T-helper 2 cell treated with Interferon-gamma antibody and Interleukin-4, amounts not matched to agents 100 ng/mL and 5 ng/mL, for 36 hours (primary cell): Measurements from ENCODE around the gene CRYZ. TPM values are rescaled to one million over a fixed set of nuclear protein-coding genes. Genes with fewer than 3 reads are reported as not detected.
"Not testable (repeated sequence)": the region's sequence is repeated elsewhere in the genome, so short reads cannot be mapped to it uniquely, and the experiment has no call there.

Experiments used
- intact Hi-C: fragments of 100-400 bp; cut with micrococcal nuclease; formaldehyde crosslinking; loops from one replicate; pipeline ENCODE4 v1.15.1; 2023
- total RNA-seq: library from RNA; stranded (reverse); gene quantifications from 2 replicates; pipeline ENCODE4 v1.2.3, GENCODE V29; 2022

CRYZ gene, protein sequence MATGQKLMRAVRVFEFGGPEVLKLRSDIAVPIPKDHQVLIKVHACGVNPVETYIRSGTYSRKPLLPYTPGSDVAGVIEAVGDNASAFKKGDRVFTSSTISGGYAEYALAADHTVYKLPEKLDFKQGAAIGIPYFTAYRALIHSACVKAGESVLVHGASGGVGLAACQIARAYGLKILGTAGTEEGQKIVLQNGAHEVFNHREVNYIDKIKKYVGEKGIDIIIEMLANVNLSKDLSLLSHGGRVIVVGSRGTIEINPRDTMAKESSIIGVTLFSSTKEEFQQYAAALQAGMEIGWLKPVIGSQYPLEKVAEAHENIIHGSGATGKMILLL
- total RNA-seq = 22.5 and 27.4 TPM in 2 replicates

DNA sequence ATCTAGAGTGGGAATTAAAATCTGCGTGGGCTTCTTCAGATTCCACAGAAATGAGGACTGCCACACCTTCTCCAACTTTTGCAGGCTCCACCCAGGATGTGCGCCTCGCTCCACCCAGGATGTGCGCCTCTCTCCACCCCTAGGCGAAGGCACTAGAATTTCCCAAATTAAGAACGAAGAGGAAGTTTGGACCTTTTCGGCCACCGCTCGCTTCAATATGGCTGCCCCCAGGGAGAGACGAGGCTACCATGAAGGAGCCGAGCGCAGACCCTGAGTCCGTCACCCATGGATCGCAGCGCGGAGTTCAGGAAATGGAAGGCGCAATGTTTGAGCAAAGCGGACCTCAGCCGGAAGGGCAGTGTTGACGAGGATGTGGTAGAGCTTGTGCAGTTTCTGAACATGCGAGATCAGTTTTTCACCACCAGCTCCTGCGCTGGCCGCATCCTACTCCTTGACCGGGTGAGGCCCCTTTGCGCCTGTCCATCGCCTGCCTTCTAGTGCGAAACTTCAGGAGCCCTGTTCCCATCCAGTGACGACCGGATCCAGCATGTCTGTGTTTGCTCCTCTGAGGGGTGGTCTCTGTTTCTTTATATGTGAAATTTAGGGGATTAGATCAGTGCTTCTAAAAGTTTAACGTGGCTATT, at the start of gene CRYZ, which contains the start of gene TYW3:
Gene CRYZ, minus strand, starts transcription at position 91 of the 644 bp plus-strand sequence. CDS start 8,229 bp downstream, outside the sequence.
Gene TYW3, plus strand, starts transcription at position 193 of the 644 bp plus-strand sequence. Its CDS starts 93 bp downstream, at position 286.
- intact Hi-C loops = loop anchor here (1.0 to 10.0 kb wide), 5 partner anchors 30 to 1053 kb away; partner anchors contain the start of genes ACADM, FPGT, LRRIQ3 and RABGGTB

- intact Hi-C loops = no loop called here
Observed at GRCh38 chr1:74780594-74780993, 47.7 kb upstream of the CRYZ start.

DNA sequence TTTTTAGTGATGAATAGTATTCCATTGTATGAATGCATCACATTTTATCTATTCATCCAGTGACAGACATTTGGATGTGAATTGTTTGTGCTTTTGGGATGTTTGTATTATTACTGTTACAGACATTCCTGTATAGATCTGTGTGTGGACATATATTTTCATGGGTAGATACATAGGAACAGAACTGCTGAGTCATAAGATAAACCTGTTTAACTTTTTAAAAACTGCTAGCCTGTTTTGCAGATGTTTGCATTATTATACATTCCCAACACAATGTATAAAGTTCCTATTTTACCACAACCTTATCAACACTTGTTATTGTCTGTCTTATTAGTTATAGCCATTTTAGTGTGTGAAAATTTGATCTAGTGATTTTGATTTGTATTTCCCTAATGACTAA, 46.9 kb upstream of the CRYZ start:
- intact Hi-C loops = no loop called here

- intact Hi-C loops = no loop called here
Observed at GRCh38 chr1:74777525-74777924, 44.7 kb upstream of the CRYZ start.

DNA sequence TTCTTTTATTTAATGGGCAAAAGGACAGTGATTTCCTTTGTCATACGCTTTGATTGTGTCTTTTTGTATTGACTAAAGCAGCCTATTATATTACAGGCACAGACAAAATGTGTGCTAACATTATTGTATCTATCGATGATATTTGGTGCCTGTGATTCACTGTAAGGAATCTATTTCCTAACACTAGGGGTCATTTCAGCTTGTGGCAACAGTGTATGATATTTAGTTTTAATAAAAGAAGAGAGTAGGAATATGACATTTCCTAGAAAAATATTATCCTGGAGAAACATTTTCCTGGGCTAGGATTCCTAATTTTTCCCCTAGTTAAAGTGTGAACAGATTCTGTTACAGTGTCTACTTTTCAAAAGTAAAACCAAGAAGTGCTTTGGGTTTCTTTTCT, 42.9 kb upstream of the CRYZ start:
- intact Hi-C loops = no loop called here

- intact Hi-C loops = loop anchor here (5.0 kb wide), 1 partner anchor 859 kb away; no protein-coding TSS in a partner anchor
Observed at GRCh38 chr1:74773582-74773981, 40.7 kb upstream of the CRYZ start.

DNA sequence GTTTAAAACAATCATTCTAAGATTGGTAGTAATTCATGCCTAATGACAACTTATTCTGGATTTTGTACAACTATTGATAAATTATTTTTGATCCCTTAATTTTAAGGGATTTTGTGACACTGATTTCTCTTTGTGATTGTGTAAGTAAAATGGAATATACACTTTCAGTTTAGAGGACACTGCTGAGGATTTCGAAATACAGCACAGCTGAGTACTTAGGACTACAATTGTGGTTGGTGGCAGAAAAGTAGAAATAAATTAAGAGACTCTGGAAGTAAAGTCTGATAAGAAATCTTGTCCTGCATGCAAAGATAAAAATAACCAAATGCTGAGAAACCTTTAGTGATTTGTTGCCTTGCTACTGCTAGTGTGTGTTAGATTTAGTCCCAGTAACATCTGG, 40.1 kb upstream of the CRYZ start:
- intact Hi-C loops = loop anchor here (5.0 kb wide), 1 partner anchor 859 kb away; no protein-coding TSS in a partner anchor

GRCh38 chr1:74771913-74772515, 39.2 kb upstream of the CRYZ start:
- intact Hi-C loops = loop anchor here (5.0 kb wide), 1 partner anchor 860 kb away; no protein-coding TSS in a partner anchor

- intact Hi-C loops = no loop called here
Observed at GRCh38 chr1:74767490-74767889, 34.6 kb upstream of the CRYZ start.

GRCh38 chr1:74766579-74766978, 33.7 kb upstream of the CRYZ start:
- intact Hi-C loops = no loop called here

DNA sequence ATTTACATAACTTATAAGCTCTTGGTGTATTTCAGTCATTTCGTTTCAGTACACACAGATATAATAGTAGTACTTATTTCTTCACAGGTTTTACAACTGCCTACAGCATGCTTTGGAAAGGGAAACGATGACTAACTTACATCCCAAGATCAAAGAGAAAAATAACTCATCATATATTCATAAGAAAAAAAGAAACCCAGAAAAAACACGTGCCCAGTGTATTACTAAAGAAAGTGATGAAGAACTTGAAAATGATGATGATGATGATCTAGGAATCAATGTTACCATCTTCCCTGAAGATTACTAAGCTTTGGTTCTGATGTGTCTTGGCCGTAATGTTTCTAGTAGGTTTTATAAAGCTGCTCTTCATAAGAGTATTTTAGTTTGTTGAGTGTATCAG, 31.0 kb upstream of the CRYZ start:
- intact Hi-C loops = loop anchor here (2.0 kb wide), 1 partner anchor 31 kb away; the partner anchor contains the start of genes CRYZ and TYW3

DNA sequence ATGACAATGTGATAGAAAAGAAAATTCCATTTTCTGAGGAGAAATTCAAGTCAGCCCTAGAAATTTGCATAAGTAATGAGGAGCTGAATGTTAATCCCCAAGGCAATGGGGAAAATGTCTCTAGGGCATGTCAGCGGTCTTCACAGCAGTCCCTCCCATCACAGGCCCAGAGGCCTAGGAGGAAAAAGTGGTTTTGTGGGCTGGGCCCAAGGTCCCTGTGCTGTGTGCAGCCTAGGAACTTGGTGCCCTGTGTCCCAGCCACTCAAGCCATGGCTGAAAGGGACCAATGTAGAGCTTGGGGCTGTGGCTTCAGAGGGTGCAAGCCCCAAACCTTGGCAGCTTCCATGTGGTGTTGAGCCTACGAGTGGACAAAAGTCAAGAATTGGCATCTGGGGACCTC, 23.8 kb upstream of the CRYZ start:
- intact Hi-C loops = not testable (repeated sequence)

DNA sequence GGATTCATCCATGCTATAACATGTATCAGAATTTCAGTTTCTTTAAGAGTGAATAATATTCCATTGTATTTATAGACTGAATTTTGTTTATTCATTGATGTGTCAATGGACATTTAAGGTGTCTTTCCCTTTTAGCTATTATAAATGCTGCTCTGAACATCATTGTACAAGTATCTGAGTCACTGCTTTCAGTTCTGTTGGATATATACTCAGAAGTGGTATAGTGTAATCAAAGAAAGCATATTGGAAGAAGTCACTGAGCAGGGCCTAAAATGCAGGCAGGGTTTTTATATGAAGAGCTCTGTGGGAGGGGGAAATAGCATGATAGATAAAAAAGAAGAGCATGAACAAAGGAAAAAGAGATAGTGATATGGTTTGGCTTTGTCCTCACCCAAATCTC, 22.6 kb upstream of the CRYZ start:
- intact Hi-C loops = no loop called here

DNA sequence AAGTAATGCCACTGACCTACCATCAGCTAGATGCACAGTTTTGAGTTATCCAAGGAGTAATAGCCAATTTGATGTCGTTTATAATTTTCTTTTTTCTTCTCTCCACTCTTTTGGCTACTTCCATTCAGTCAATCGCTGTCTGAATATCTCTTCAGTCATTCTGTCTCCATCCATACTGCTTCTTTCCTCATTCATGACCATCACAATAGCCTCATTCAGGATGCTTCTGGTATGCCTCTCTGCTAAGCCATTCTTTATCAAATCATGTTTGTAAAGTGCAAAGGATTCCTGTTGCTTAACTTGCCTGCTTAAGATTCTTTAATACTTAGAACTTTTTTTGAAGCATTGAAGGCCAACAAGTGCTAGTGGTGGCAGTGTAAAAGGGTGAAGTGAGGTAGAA, 20.3 kb upstream of the CRYZ start:
- intact Hi-C loops = no loop called here

DNA sequence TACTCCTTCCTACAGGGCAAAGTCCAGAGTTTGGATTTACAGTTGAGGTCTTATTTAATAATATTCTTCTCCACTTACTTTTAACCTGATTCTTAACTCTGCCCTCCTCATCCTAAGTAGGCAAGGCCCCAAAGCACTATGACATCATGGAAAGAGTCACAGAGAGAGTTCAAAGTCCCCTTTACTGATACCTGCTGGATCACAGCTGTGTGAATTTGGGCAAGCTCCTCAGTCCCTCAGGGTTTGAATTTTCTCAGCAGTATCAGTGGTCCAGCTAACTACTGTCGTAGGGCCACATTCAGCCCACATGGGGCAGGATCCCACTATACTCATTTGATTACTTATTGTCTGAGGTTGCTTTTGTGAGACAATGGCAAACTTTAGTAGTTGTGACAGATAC, 16.1 kb upstream of the CRYZ start:
- intact Hi-C loops = no loop called here

DNA sequence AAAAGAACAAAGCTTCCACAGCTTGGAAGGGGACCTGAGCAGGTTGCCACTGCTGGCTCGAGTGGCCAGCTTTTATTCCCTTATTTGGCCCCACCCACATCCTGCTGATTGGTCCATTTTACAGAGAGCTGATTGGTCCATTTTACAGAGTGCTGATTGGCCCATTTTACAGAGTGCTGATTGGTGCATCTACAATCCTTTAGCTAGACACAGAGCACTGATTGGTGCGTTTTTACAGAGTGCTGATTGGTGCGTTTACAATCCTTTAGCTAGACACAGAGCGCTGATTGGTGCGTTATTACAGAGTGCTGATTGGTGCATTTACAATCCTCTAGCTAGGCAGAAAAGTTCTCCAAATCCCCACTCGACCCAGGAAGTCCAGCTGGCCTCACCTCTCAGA, 12.4 kb upstream of the CRYZ start:
- intact Hi-C loops = not testable (repeated sequence)

DNA sequence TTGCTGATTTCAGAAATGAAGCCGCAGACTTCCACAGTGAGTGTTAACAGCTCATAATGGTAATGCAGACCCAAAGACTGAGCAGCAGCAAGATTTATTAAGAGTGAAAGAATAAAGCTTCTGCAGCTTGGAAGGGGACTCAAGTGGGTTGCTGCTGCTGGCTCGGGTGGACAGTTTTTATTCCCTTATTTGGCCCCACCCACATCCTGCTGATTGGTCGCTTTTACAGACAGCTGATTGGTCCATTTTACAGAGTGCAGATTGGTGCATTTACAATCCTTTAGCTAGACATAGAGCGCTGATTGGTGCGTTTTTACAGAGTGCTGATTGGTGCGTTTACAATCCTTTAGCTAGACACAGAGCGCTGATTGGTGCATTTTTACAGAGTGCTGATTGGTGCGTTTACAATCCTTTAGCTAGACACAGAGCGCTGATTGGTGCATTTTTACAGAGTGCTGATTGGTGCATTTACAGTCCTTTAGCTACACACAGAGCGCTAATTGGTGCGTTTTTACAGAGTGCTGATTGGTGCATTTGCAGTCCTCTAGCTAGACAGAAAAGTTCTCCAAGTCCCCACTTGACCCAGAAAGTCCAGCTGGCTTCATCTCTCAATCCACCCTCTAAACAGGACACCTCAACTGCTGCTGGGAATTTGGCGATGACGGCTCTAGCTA, 7.6 kb upstream of the CRYZ start:
- intact Hi-C loops = not testable (repeated sequence)

- intact Hi-C loops = loop anchor here (10.0 kb wide), 1 partner anchor 987 kb away; the partner anchor contains the start of gene ACADM
Observed at GRCh38 chr1:74737333-74737732, 4.5 kb upstream of the CRYZ start.

DNA sequence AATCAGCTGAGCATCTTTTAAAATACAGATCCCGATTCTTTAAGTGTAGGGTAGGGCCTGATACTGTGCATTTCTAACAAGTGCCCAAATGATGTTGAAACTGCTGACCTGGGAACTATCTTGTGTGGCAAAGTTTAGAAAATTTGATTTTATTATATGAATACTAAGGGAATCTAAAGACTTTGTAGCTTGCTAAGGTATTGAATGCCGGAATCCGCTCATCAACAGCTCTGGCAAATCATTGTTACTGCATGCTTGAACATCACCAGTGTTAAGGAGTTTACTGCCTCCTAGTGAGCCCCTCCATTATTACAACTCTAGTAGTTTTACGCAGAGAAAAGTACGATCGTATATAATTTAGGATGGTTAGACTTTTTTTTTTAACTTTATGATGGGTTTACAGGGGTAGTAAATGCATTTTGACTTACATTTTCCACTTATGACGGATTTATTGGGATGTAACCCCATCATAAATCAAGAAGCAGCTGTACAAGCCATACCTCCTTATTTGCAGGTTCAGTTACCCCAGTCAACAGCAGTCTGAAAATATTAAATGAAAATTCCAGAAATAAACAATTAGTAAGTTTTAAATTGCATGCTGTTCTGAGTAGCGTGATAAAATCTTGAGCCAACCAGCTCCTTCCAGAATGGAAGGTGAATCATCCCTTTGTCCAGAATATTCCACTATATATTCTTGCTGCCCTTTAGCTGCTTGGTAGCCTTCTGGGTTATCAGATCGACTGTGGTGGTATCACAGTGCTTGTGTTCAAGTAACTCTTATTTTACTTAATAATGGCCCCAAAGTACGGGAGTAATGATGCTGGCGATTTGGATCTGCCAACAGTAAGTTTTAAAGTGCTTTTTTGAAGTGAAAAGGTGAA, 994 bp upstream of the CRYZ start:
- intact Hi-C loops = loop anchor here (1.0 to 10.0 kb wide), 5 partner anchors 29 to 1052 kb away; partner anchors contain the start of genes ACADM, FPGT, LRRIQ3 and RABGGTB
